22Rv1 (cell line): ENCODE measurements around the gene TOMM20.

Experiments
- ZFX ChIP-seq: fragments of 450-650 bp; IDR thresholded peaks from 2 replicates; pipeline ENCODE4 v1.6.1; 2017; ENCODE audit warnings: antibody characterized with exemption, borderline replicate concordance
- TF ChIP-seq, protein P1 (sequence below): fragments of 450-650 bp; IDR thresholded peaks from 2 replicates; pipeline ENCODE4 v1.5.1; 2017; ENCODE audit warnings: mild to moderate bottlenecking

DNA sequence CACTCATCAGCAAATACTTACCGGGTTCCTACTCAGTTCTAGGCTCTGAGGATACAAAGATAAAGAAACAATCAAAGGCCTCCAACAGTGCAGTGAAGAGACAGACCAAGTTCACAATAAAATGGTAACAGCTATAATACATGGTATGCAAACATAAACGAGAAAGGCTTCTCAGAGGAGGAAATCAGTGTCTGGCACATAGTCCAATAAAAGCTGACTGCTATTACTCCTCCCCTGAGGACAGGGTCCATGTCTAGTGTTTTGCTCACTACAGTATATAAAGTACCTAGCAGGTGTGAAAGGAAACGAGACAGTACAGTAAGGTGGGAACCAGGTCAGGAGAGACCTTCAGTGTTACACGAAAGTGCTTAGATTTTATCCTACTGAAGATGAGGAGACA lies 28.1 kb upstream of the TOMM20 start:
- TF ChIP-seq, protein P1, sequence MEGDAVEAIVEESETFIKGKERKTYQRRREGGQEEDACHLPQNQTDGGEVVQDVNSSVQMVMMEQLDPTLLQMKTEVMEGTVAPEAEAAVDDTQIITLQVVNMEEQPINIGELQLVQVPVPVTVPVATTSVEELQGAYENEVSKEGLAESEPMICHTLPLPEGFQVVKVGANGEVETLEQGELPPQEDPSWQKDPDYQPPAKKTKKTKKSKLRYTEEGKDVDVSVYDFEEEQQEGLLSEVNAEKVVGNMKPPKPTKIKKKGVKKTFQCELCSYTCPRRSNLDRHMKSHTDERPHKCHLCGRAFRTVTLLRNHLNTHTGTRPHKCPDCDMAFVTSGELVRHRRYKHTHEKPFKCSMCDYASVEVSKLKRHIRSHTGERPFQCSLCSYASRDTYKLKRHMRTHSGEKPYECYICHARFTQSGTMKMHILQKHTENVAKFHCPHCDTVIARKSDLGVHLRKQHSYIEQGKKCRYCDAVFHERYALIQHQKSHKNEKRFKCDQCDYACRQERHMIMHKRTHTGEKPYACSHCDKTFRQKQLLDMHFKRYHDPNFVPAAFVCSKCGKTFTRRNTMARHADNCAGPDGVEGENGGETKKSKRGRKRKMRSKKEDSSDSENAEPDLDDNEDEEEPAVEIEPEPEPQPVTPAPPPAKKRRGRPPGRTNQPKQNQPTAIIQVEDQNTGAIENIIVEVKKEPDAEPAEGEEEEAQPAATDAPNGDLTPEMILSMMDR, result no peak
- TF ChIP-seq ZFX, result no peak
